Fibroblast of upper back skin (primary cell): ENCODE results near the gene FAR2.
A peak's percentile ranks its signal among the peaks of the same experiment; 100 is the strongest.
"Not testable (repeated sequence)": the region's sequence is repeated elsewhere in the genome, so short reads cannot be mapped to it uniquely, and the experiment has no call there.

Experiments used
- DNase-seq: peaks from one replicate; pipeline ENCODE4 v3.0.0-alpha.2; 2013

Gene FAR2

DNA sequence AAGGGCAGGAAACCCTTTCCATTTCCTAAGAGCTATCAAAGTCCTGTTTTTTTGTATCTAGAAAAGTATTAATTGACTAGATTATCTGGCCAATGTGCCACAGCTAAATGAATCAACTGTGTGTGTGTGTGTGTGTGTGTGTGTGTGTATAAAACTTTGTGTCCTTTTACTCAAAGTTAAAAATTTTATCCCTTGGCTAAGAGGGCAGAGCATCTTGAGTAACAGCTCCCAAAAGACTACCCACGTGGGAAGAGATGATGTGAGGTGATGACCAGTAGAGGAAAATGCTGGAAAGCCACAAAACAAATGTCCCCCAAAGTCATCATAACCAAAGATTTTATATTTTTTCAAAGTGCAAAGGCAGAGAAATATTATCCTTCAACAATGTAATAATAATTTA is 90.3 kb downstream of the FAR2 start:
- DNase-seq = no peak

DNA sequence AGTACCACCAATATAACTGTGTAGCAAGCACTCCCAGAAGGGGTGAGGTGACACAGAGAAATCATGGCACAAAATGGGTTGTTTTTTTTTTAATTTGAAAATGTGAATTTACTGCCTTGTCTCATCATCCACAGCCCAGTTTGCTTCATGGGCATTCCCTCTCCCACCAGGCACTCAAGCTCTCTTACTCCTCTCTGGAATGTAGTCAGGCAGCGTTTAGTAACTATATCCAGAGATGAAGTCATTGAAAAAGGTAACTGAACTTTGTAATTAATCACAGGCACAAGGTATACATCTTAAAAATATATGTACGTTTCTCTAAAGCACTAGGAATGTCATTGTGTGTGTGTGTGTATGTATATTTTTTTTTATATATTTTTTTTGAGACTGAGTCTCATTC is 91.4 kb downstream of the FAR2 start:
- no peak for DNase-seq

DNA sequence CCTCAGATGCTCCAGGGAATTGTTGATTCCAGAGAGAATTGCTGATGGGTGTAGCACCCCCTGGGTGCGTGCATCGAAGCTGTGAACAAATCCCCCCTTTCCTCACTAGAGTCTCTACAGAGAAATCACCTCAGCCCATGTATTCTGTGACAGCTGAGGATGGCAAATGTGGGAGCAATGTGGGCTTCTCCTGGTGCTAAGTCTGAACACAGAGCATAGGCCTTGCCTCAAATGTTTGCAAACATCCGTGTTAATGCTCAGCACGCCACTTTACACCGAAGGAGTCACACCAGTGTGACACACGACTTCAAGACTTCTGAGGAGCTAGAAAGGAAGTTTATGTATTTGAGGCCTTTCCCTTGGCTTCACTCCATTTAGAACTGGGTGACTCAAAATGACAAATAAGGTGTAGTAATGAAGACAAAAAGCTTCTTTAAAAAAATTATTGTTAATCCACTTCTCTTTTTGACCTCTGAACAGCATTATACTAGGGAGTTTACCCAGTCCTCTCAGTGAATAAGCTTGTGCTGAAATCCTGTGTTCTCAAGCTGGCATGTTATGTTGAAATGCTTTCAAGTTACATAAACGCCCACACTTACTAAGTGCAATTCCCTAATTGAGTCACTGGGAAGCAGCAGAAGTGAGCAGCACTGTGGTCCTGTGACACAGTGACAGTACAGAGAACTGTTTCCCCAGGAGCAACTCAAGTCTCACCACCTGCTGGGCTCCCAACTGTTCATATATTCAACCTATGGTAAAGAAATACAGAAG is 92.9 kb downstream of the FAR2 start:
- peak; percentile 29 for DNase-seq

DNA sequence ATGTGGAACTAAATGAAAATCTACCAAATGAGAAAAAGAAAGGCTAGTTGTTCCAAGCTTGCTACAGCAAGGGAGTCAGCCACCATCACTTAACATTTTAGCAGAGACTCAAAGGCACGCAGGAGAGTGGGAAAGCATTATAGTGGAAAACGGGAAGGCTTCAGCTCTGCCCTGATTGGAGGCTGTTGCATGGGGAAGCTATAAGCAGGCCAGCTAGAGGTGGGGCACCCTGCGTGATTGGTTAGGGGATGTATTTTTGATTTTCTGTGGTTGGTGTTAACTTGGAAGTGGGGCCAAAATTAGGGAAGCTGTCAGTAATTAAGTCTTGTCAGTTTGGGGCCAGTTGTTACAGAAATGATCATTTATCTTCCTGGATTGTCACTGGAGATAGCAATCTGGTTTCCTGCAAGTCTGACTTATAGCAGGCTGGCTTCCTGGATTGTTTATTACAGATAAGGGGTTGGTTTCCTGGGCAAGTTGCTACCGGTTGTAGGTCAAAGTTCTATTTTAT is 93.9 kb downstream of the FAR2 start:
- no peak for DNase-seq

DNA sequence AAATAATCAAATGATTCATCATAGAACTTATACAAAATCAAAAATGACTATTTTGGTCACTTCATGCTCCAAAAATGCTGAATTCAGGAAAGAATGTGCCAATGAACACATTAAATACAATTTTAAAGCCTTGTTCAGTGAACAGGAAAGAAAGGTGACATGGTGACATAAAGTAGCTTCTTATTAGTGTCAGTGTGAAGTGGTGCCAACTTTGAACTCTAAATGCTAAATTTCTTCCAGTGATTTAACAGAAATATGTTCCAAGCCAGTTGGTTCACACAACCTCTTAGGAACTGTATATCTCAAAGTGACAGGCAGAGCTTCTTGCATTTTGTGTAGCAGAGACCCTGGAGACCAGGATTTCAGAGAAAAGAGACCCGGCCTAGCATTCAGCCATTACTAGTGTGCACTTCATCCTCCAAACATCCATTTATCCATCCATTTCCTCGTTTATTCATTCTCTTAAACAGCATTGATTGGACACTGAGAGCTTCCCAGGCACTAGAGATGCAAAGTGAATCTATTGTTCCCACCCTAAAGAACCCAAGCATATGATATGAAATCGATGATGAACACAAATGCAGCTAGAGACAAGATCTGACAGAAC is 95.2 kb downstream of the FAR2 start:
- no peak for DNase-seq

DNA sequence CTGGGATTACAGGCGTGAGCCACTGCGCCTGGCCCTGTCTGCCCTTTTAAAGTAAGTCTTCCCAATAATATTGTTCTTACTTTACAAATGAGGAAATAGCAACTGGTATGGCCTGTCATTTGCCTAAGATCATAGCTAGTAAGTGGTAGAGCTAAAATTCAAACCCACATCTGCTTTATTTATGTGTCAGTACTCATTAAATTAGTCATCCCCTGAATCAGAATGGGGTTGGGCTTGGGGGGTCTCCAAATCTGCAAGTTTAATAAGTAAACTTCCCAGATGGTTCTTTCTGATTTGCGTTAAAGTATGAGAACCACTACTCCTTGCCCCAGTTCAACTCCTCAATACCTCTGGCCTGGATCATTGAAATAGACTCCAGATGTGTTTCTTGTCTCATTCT is 96.2 kb downstream of the FAR2 start:
- DNase-seq = peak; percentile 43

DNA sequence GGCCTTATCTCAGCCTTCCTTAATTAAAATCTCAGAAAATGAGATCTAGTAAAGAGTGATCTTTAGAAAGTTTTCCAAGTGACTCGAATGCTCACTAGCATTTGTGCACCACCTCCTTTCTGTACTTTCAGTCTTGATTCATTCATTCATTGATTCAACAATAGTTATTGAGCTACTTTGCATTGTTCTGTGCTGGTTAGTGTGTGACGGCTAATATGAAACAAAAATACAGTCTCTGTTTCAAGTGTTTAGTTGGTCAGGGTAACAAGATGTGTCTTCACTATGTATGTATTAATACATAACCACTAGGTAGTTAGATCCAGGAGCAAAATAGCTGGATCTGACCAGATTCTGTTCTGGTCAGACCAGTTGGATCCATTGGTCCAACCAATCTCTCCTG is 100.9 kb downstream of the FAR2 start:
- DNase-seq = no peak

DNA sequence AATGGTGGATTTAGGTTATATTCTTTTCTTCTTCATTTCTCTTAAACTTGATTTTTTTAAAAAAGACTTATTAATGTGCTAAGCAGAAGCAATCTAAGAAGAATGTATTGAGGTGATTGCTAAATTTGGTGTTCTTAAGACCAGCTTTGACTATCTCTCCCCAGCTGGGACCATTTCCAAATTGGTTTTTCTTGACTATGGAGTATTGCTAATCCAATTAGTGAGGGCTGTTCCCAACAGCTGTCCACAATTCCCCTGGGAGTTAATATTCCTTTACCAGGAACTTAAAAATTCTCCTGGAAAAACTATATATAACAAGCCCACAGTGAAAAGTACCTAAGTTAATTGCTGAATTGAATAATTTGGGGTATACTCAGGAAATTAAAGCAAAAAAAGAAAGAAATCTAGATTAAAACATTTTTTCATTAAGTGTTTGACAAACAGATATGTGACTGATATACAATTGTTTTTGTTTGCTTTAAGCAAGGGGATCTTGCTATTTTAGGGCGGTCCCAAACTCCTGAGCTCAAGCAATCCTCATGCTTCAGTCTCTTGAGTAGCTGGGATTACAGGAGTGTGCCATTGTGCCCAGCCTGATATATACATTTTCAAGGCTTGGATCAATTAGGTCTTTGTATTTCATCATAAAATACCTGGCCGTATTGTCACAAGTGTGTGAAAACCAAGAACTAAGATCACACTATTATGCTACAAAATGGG is 105.0 kb downstream of the FAR2 start:
- DNase-seq = no peak

DNA sequence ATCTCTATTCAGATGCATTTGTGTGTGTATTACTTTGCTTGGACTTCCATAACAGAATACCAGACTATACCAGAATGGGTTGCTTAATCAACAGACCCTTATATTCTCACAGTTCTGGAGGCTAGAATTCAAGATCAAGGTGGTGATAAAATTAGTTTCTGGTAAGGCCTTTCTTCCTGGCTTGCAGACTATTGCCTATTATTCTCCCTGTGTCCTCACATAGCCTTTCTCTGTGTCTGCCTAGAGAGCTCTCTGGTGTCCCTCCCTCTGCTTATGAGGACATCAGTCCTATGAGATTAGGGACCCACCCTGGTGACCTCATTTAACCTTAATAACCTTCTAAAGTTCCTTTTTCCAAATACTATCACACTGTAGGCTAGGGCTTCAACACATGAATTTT is 106.0 kb downstream of the FAR2 start:
- DNase-seq = no peak

DNA sequence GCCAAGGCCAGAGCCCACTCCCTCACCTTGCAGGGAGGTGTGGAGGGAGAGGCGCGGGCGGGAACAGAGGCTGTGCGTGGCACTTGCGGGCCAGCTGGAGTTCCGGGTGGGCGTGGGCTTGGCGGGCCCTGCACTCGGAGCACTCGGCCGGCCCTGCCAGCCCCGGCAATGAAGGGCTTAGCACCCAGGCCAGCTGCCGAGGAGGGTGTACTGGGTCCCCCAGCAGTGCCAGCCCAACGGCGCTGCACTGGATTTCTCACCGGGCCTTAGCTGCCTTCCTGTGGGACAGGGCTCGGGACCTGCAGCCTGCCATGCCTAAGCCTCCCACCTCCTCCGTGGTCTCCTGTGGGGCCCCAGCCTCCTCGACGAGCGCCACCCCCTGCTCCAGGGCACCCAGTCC is 107.5 kb downstream of the FAR2 start:
- DNase-seq = no peak

DNA sequence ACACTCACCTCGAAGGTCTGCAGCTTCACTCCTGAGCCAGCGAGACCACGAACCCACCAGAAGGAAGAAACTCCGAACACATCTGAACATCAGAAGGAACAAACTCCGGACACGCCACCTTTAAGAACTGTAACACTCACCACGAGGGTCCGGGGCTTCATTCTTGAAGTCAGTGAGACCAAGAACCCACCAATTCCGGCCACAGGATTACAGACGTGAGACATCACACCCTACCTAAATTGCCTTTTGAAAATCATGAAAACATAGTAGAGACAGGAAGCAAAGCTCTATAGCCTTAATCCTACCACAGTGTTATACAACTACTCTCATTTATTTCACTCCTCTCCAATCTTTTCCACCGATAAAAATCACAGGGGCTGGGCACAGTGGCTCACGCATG is 108.6 kb downstream of the FAR2 start:
- not testable (repeated sequence) for DNase-seq

DNA sequence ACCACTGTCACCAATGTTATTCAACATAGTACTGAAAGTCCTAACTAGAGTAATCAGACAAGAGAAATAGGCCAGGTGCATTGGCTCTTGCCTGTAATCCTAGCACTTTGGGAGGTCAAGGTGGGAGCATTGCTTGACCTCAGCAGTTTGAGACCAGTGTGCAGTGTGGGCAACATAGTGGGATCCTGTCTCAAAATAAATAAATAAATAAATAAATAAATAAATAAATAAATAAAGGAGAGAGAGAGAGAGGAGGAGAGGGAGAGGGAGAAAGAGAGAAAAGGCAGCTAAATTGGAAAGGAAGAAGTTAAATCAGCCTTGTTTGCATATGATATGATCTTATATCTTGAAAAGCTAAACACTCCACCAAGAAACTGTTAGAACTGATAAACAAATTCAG is 115.3 kb downstream of the FAR2 start:
- no peak for DNase-seq

DNA sequence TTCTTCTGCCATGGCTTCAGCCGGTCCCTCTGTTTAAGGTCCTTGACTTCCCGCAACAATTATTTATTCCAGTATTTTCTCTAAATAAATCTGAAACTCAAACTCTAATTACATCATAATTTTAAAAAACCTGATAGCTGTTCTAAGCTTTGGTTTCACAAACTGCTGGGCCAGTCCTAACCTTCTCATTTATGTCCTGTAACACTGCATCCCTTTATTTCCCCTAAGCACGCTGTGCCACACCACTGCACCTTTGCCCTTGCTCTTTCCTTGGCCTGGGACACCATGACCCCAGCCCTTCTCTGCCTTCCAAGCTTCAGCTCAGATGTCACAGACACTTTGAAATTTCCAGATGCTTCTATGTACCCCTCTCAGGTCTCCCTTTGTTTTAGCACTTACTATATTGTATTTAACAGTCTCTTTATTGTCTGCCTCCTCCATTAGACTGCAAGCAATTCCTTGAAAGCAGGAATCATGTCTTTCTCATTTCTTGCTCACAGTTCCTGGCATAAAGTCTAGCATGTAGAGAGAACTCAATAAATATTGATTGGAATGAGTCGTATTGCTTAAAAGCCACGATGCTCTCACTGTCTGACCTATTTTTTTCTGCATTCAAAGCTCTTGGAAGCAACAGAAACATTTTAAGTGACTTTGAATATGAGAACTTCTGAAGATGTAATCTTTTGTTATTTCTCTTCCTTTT is 120.8 kb downstream of the FAR2 start:
- no peak for DNase-seq

DNA sequence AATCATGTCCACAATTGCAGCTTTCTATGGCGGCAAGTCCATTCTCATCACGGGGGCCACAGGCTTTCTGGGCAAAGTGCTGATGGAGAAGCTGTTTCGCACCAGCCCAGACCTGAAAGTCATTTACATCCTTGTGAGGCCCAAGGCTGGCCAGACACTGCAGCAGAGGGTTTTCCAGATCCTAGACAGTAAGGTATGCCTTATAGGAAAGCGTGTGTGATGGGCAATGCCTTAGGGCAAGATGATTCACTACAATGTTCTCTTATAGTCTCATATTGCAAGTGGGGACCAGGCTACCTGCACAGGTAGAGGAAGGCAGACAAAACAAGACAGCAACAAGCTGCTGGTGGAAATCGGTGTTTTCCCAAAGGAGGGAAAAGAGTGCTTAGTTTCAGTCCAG is 121.4 kb downstream of the FAR2 start:
- DNase-seq = no peak

DNA sequence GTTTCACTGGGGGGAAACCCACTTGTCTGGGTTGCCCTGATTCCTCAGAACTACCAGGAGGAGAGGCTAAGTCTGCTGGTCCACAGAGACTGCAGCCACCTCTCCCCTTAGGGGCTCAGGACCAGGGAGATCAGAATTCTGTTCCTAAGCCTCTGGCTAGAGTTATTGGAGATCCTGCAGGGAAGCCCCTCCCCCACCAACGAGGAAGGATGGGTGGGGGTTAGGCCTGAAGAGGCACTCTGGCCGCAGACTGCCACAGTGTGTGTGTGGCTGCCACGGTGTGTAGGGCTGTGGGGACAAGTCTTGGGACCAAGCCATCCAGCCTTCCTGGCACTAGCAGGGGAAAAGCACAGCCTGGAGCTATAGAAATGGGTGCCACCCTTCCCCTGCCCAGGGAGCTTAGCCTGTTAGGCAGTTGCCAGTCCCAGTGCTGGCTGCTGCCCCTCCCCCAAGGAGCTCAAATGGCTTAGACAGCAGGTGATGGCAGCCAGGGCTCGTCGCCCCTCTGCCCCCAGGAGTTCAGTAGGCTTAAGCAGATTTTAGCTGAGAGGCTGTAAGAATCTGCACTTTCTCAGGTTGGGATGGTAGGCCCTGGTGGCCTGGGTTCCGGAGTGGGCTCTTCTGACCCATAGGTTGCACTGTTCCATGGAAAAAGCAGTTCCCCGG is 124.2 kb downstream of the FAR2 start:
- no peak for DNase-seq

DNA sequence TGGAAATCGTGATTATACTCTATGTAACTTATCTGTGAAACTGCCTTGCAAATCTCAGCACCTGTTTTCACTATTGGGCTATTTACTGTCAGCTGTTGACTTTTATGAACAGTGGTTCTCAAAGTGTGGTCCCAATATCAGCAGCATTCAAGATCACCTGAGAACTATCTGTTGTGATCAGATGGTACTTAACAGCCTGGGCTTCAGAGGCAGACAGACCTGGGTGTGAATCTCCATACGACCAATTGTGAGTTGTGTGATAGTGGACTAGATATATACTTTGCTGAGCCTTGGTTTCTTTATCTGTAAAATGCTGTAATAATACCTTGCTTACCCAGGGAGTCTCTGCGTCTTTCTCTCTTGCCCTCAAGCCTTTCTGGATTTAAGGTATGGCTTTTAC is 126.8 kb downstream of the FAR2 start:
- DNase-seq = no peak

DNA sequence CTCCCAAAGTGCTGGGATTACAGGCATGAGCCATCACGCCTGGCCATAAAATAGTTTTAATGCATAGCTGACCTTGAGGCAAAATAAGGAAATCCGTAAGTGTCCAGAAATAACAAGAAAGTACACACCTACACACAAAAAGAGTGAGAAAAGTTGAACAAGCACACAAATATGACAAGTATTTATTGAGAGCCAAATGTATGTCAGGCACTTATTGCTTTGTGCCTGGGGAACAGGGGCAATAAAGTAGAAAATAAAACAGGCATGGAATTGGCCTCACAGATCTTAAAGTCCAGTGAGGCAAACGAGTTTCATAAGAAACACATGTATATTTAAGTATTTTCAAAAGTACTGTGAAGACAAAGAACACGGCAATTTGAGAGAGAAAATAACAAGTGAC is 128.2 kb downstream of the FAR2 start:
- peak; percentile 34 for DNase-seq

DNA sequence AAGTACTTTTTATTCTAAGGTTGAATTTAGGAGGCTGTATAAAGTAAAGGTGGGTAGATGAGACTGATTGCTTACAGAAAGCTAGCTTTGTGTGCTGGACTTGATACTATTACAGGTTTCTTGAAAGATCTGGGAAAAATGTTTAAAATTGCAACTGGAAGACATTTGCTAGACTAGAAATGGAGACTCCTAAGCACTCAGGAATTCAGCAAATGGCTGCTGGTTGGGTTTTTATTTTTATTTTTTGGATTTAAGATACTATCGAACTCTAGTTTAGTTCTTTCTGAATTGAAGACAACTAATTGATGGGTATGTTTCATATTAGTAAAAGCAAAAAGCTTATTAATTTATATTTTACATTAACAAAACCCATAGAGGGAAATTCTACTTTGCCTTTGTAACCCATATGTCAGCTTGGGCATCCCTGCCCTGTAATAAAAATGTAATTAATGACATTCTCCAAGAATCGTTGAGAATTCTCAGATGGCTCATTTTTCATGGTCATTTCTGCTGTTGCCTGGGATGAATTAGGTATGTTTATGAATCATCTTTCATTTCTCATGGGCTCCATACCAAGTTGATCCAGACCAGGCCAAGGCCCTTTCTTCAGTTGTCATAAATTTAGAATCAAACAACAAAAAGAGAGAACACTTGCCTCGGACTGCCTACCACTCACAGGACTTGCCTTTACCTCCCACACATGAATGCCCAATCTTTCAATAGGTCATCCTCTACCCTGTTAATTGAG is 129.8 kb downstream of the FAR2 start:
- DNase-seq = peak; percentile 75

DNA sequence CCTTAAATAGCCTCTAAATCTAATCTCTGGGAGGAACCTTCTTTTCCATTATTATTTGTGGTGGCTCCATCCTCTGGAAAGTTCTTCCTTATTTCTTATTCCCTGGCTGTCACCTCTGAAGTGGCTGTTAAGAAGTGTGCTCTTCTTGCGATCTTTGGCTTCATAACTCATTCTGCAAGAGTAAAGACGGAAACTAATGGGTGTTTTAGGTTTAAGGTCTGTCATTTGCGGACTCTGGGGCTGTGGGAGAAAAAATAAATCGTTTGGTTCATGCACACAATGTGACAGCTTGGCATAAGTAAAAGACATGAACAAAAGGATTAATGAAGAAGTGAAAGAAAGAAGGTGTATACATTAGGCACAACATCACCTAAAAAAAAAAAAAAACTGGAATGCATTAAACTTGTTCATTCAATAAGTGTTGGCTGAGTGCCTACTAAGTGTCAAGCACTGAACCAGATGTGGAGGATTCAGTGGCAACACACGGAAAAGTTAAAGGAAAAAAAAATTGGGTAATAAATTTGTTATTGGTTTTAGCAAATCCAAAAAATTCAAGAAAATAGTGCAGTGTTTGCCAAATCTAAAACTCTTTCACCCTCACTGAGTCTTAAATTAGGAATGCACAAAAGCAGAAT is 132.4 kb downstream of the FAR2 start:
- DNase-seq = peak; percentile 38

DNA sequence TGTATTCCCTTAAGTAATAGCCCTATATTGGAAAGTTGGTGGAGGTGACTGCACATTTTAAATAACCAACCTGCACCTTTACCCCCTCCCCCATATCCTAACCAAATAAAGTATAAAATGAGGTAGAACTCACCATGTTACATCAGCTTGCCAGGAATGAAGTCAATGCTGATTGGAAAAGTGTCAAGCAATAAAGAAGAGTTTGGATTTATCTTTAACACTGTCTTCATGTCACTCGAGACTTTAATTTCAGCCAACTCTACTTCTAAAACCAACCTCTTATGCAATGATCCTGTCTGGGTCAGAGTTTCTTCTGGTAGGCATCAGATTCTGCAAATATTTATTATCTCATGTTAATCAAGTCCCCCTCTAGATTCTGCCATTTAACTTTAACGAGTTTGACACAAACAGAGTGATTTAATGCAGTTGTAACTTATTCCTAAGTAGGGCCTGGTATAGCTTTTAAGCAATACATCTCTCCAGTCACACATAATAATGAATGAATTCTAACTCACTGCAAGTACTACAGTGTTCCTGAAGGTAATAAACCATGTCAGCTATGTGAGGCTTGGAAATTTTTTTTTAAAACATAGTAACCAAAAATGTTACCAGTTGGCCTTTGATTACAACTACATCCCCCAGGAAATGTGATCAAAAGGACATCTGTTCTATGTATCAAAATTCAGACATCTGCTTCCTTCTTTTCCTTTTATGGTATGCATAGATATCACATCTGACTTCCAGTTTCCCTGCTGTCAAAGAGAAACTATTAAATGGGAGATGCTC is 133.1 kb downstream of the FAR2 start:
- DNase-seq = peak; percentile 71
